A673 (cell line): ENCODE results near the gene CTSW. TPM values are rescaled to one million over a fixed set of nuclear protein-coding genes. Genes with fewer than 3 reads are reported as not detected.

Experiments used
- BruUV-seq: library from RNA; stranded (reverse); fragments of 400-500 nt; replicated peaks from 2 replicates; lab custom pipeline; 2021; lab: Mats Ljungman, UMichigan
- CTCF ChIA-PET: fragments of 300-600 bp; sonication (Branson Sonifier 250); formaldehyde crosslinking; loops from one replicate; lab custom pipeline; 2022; ENCODE audit warnings: antibody characterized with exemption; lab: Charles Lee
- POLR2A ChIA-PET: fragments of 300-600 bp; sonication (Branson Sonifier 250); formaldehyde crosslinking; loops from one replicate; lab custom pipeline; 2022; ENCODE audit warnings: antibody characterized with exemption; ENCODE audit not compliant: low non-redundant PET; lab: Charles Lee
- DNase-seq: peaks from one replicate; pipeline ENCODE4 v3.0.0-alpha.2; 2015; ENCODE audit warnings: low spot score
- H3K27ac ChIP-seq: fragments of 200-600 bp; sonication (generic); 2 replicates; pipeline ENCODE4 v1.5.1; 2016; ENCODE audit warnings: mixed run types, low read depth, mild to moderate bottlenecking, mixed read lengths, antibody characterized with exemption, low read length; ENCODE audit not compliant: poor library complexity, severe bottlenecking
- H3K27me3 ChIP-seq: fragments of 200-600 bp; sonication (generic); replicated peaks from 2 replicates; pipeline ENCODE4 v1.6.1; 2017; ENCODE audit warnings: mixed run types, low read depth, mild to moderate bottlenecking, mixed read lengths, antibody characterized with exemption, low read length; ENCODE audit not compliant: insufficient read depth, poor library complexity
- H3K36me3 ChIP-seq: fragments of 200-600 bp; sonication (generic); 2 replicates; pipeline ENCODE4 v1.6.1; 2016; ENCODE audit warnings: mixed run types, mild to moderate bottlenecking, mixed read lengths, antibody characterized with exemption, low read length; ENCODE audit not compliant: insufficient read depth, poor library complexity, severe bottlenecking
- H3K4me1 ChIP-seq: fragments of 200-600 bp; sonication (generic); 2 replicates; pipeline ENCODE4 v1.6.1; 2017; ENCODE audit warnings: mixed run types, mild to moderate bottlenecking, mixed read lengths, antibody characterized with exemption, low read length; ENCODE audit not compliant: insufficient read depth, poor library complexity, severe bottlenecking
- H3K4me3 ChIP-seq: fragments of 200-600 bp; sonication (generic); 2 replicates; pipeline ENCODE4 v1.5.1; 2016; ENCODE audit warnings: low read depth, mixed run types, mild to moderate bottlenecking, mixed read lengths, low read length; ENCODE audit not compliant: poor library complexity, severe bottlenecking
- H3K9me3 ChIP-seq: fragments of 200-600 bp; sonication (generic); 2 replicates; pipeline ENCODE4 v1.6.1; 2016; ENCODE audit warnings: mixed run types, low read depth, mild to moderate bottlenecking, mixed read lengths, antibody characterized with exemption, low read length; ENCODE audit not compliant: poor library complexity, severe bottlenecking
- EZH2 ChIP-seq: fragments of 200-600 bp; sonication (generic); IDR thresholded peaks from 2 replicates; pipeline ENCODE4 v1.6.1; 2017; ENCODE audit warnings: borderline replicate concordance, low read depth, mild to moderate bottlenecking, mixed read lengths, antibody characterized with exemption, low read length; ENCODE audit not compliant: poor library complexity, severe bottlenecking
- intact Hi-C: fragments of 100-400 bp; cut with micrococcal nuclease; formaldehyde crosslinking; loops from one replicate; pipeline ENCODE4 v1.10.0; 2022; ENCODE audit not compliant: unreplicated experiment
- total RNA-seq: library from RNA; stranded (reverse); gene quantifications from 2 replicates; pipeline ENCODE4 v1.2.3, GENCODE V29; 2021
- TF ChIP-seq, protein P1 (sequence below): fragments of 300-800, 200-600 bp; sonication (generic); conservative IDR thresholded peaks from 2 replicates; pipeline ENCODE4 v1.5.1; 2017; ENCODE audit warnings: low read depth, mild to moderate bottlenecking, antibody characterized with exemption, low read length, moderate library complexity, mixed read lengths

Gene CTSW
- total RNA-seq, 1 experiment from 2014 or later = not detected

DNA sequence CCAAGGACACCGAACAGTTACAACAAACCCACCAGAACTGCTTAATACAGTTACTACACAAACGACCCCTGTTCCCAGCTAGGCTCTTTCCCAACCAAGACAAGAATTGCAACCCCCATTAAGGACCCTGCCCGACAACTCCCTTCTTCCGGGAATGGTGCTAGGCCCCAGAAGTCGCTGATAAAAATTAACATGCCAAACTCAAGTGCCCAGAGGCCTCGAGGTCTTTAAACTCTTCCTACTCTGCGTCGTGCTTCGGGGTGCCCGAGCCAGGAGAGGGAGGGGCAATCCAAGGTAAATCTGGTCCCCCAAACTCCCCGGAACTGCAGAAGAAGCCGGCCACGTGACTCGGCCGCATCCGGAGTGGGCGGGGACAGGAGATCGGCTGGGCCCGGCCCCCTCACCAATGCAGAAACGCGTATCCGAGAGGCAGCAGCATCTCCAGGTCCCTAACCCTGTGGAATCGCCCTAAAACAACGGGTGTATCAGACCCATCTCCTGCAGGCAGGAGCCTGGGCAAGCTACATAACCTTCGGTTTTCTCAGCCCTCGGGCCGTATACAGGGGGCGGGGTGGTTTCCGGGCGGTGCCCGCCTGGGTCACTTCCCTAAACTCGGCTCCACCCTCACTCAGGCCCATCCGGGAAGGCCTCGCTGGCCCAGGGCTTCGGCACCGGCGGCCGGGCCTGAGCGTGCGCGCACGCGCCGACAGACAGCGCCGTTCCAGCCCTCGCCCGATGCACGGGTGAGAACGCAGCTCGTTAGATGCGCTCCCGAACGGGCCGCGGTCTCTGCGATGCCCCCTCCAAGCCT lies 22.7 kb upstream of the CTSW start:
- H3K4me3 ChIP-seq = peak overlapping the region; percentile 95
- intact Hi-C loops = loop anchor here (5.0 kb wide), 1 partner anchor 1080 kb away; the partner anchor contains the start of gene SF1
- DNase-seq = peak; percentile 90
- no peaks in the 10 kb centered on the region for H3K9me3 ChIP-seq
- peak overlapping the region; percentile 99 for H3K27ac ChIP-seq
- no peaks in the 10 kb centered on the region for H3K27me3 ChIP-seq
- peaks cover 21% of the 10 kb centered on the region for H3K4me1 ChIP-seq
- TF ChIP-seq, protein P1, sequence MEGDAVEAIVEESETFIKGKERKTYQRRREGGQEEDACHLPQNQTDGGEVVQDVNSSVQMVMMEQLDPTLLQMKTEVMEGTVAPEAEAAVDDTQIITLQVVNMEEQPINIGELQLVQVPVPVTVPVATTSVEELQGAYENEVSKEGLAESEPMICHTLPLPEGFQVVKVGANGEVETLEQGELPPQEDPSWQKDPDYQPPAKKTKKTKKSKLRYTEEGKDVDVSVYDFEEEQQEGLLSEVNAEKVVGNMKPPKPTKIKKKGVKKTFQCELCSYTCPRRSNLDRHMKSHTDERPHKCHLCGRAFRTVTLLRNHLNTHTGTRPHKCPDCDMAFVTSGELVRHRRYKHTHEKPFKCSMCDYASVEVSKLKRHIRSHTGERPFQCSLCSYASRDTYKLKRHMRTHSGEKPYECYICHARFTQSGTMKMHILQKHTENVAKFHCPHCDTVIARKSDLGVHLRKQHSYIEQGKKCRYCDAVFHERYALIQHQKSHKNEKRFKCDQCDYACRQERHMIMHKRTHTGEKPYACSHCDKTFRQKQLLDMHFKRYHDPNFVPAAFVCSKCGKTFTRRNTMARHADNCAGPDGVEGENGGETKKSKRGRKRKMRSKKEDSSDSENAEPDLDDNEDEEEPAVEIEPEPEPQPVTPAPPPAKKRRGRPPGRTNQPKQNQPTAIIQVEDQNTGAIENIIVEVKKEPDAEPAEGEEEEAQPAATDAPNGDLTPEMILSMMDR = no peak
- TF ChIP-seq EZH2 = no peak
- CTCF ChIA-PET = interaction anchor here (0.6 to 1.0 kb wide), 2 partner anchors 76 to 146 kb away, joined by 3 to 4 read pairs; partner anchors contain the start of gene AP5B1
- BruUV-seq = no TSS peak
- H3K36me3 ChIP-seq = peaks cover 49% of the 10 kb centered on the region
- POLR2A ChIA-PET = no interaction called here

- H3K4me3 ChIP-seq = peak overlapping the region; percentile 95
- H3K4me1 ChIP-seq = peaks cover 25% of the 10 kb centered on the region
- H3K36me3 ChIP-seq = peaks cover 49% of the 10 kb centered on the region
- no TSS peak for BruUV-seq
- no peaks in the 10 kb centered on the region for H3K27me3 ChIP-seq
- ChIA-PET POLR2A (interaction anchor here (0.5 kb wide), 1 partner anchor 117 kb away, joined by 11 read pairs; no protein-coding TSS in a partner anchor), CTCF (interaction anchor here (0.6 to 1.0 kb wide), 2 partner anchors 77 to 147 kb away, joined by 3 to 4 read pairs; partner anchors contain the start of gene AP5B1)
- no peak for DNase-seq
- peak overlapping the region; percentile 99 for H3K27ac ChIP-seq
- H3K9me3 ChIP-seq = no peaks in the 10 kb centered on the region
- intact Hi-C loops = loop anchor here (5.0 kb wide), 1 partner anchor 1080 kb away; the partner anchor contains the start of gene SF1
- TF ChIP-seq, protein P1 = no peak
- no peak for TF ChIP-seq EZH2
These were observed 22.2 kb upstream of the CTSW start for GRCh38 chr11:65857500-65857852.

DNA sequence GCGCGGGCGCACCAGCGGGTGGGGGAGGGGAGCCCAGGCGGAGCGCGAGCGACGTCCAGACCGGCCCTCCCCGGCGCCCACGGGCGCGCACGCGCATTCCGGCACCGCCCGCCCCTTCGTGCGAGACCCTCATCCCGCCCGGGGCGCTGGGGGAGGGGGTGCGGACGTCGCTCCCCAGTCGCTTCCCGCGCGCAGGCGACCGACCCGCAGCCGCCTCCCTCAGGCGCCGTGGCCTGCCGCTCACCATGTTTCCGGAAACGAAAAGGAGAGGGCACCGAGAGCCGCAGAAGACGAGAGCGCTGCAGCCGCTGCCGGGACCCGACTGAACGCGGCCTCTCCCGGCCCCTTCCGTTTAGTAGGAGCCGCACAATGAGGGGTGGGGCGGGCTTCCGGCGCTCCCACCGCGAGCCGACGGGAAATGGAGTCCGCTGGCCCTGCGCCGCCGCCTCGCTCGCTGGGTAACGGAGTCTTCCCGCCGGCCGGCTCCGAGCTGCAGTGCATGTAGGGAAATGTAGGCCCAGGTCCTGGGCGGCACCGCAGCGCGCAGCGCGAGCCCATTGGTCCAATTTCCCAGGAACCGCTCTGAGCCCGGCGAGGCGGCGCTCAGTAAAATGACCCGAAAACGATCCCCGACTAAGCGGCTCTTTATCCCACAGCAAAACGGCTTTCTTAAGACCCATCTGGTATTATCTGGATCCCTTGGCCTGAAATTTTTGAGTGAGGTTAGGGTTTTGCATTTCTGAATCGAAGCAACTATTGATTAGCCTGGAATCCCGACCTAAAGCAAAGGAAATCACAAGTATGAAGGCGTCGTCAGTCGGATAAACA lies 21.6 kb upstream of the CTSW start, which contains the start of gene CFL1:
TSS of gene CFL1 (minus strand) at position 328 of the 828 bp plus-strand sequence. CDS start at position 247, 81 bp downstream.
- H3K27ac ChIP-seq = peak within 1 kb of the TSS; percentile 99
- TF ChIP-seq EZH2 = no peak
- TF ChIP-seq, protein P1 = no peak
- peaks cover 25% of the 10 kb centered on the region for H3K4me1 ChIP-seq
- DNase-seq = peak; percentile 100
- peak within 1 kb of the TSS; percentile 95 for H3K4me3 ChIP-seq
- BruUV-seq = no TSS peak
- CTCF ChIA-PET = interaction anchor here (0.6 to 2.4 kb wide), 3 partner anchors 13 to 77 kb away, joined by 3 to 14 read pairs (median 10); partner anchors contain the start of genes AP5B1 and FIBP
- no peaks in the 10 kb centered on the region for H3K27me3 ChIP-seq
- POLR2A ChIA-PET = interaction anchor here (0.5 to 0.7 kb wide), 4 partner anchors 117 to 445 kb away, joined by 3 to 18 read pairs (median 11); no protein-coding TSS in a partner anchor
- intact Hi-C loops = loop anchor here (1.0 to 5.0 kb wide), 2 partner anchors 30 to 1081 kb away; partner anchors contain the start of genes FIBP and SF1
- H3K36me3 ChIP-seq = peaks cover 50% of the 10 kb centered on the region
- no peaks in the 10 kb centered on the region for H3K9me3 ChIP-seq
